HepG2 (cell line): ENCODE data around the gene C2CD2. TPM values are rescaled to one million over a fixed set of nuclear protein-coding genes. Genes with fewer than 3 reads are reported as not detected.
A peak's percentile ranks its signal among the peaks of the same experiment; 100 is the strongest.

Source experiments
- CHCHD3 ChIP-seq: sonication (generic); formaldehyde crosslinking; IDR thresholded peaks from 2 replicates; pipeline ENCODE4 v1.8.0; 2022; ENCODE audit warnings: mild to moderate bottlenecking, missing genetic modification reagents, moderate library complexity
- HIVEP1 ChIP-seq: sonication (generic); formaldehyde crosslinking; IDR thresholded peaks from 2 replicates; pipeline ENCODE4 v1.4.0; 2020; ENCODE audit warnings: mild to moderate bottlenecking, missing genetic modification reagents
- HOXA3 ChIP-seq: sonication (generic); formaldehyde crosslinking; IDR thresholded peaks from 2 replicates; pipeline ENCODE4 v1.5.0; 2020; ENCODE audit warnings: missing genetic modification reagents
- KLF12 ChIP-seq: sonication (generic); formaldehyde crosslinking; IDR thresholded peaks from 2 replicates; pipeline ENCODE4 v1.4.0; 2020; ENCODE audit warnings: missing genetic modification reagents, borderline replicate concordance
- MAZ ChIP-seq, 2 experiments: sonication (generic) in 1 of 2; formaldehyde crosslinking in 1 of 2; IDR thresholded peaks; 2 replicates each; pipeline versions ENCODE4 v1.5.0 to v1.6.1; 2012 to 2020; ENCODE audit warnings: low read depth in 2 of 2, mild to moderate bottlenecking in 2 of 2, borderline replicate concordance in 1 of 2, improper control_type of control experiment in 1 of 2, low read length in 1 of 2, missing genetic modification reagents in 1 of 2, moderate library complexity in 1 of 2
- NONO ChIP-seq, 2 experiments: fragments of 450-650 bp in 1 of 2; sonication (generic) in 1 of 2; formaldehyde crosslinking in 1 of 2; IDR thresholded peaks in 1 of 2; conservative IDR thresholded peaks in 1 of 2; 2 replicates each; pipeline versions ENCODE4 v1.6.1 to v1.8.0; 2017 to 2022; ENCODE audit warnings: mild to moderate bottlenecking in 1 of 2, missing genetic modification reagents in 1 of 2, moderate library complexity in 1 of 2
- SMAD9 ChIP-seq: sonication (generic); formaldehyde crosslinking; IDR thresholded peaks from 2 replicates; pipeline ENCODE4 v1.5.1; 2020; ENCODE audit warnings: mild to moderate bottlenecking, missing genetic modification reagents
- SYNCRIP ChIP-seq: fragments of 200-400 bp; formaldehyde crosslinking; IDR thresholded peaks from 2 replicates; pipeline ENCODE4 v1.6.1; 2018; ENCODE audit warnings: mild to moderate bottlenecking, low read depth, low read length; ENCODE audit not compliant: insufficient read depth
- ZC3H4 ChIP-seq: sonication (generic); formaldehyde crosslinking; IDR thresholded peaks from 2 replicates; pipeline ENCODE4 v1.4.0; 2020; ENCODE audit warnings: missing genetic modification reagents, borderline replicate concordance
- ZMAT5 ChIP-seq: sonication (generic); formaldehyde crosslinking; IDR thresholded peaks from 2 replicates; pipeline ENCODE4 v1.5.0; 2020; ENCODE audit warnings: mild to moderate bottlenecking, low read depth, missing genetic modification reagents, borderline replicate concordance
- ZNF326 ChIP-seq: sonication (generic); formaldehyde crosslinking; IDR thresholded peaks from 2 replicates; pipeline ENCODE4 v1.4.0; 2020; ENCODE audit warnings: missing genetic modification reagents, borderline replicate concordance
- ZNF782 ChIP-seq: sonication (generic); formaldehyde crosslinking; IDR thresholded peaks from 2 replicates; pipeline ENCODE4 v1.4.0; 2020; ENCODE audit warnings: missing genetic modification reagents, mild to moderate bottlenecking, borderline replicate concordance
- ZNF792 ChIP-seq: IDR thresholded peaks from 2 replicates; pipeline ENCODE4 v1.6.1; 2016
- polyA plus RNA-seq, 8 experiments: library from polyadenylated mRNA; depleted of rRNA in 3 of 8; stranded (reverse) in 7 of 8; unstranded in 1 of 8; fragments of >200 nt; fragmentation: Illumina TruSeq in 4 of 8; extraction: Trizol in 4 of 8; gene quantifications; 2 replicates each; pipeline versions ENCODE4 v1.2.1 to v1.2.3, GENCODE V29; 2011 to 2016; ENCODE audit warnings: low read depth in 4 of 8, missing spikeins in 1 of 8, mixed read lengths in 1 of 8; ENCODE audit not compliant: insufficient read depth in 1 of 8
- total RNA-seq, 5 experiments: library from RNA; depleted of rRNA; stranded (reverse); fragments of >200 nt; fragmentation: Illumina TruSeq; extraction: Trizol; gene quantifications; 2 replicates each; pipeline ENCODE4 v1.2.3, GENCODE V29; 2016; ENCODE audit warnings: low read depth in 1 of 5
- TF ChIP-seq, protein P1 (sequence below): sonication (generic); formaldehyde crosslinking; IDR thresholded peaks from 2 replicates; pipeline ENCODE4 v1.5.1; 2020; ENCODE audit warnings: missing genetic modification reagents, mild to moderate bottlenecking, borderline replicate concordance
- TF ChIP-seq, protein P2 (sequence below): fragments of 450-650 bp; IDR thresholded peaks from 2 replicates; pipeline ENCODE4 v1.6.1; 2016
- TF ChIP-seq, protein P3 (sequence below): sonication (generic); formaldehyde crosslinking; IDR thresholded peaks from 2 replicates; pipeline ENCODE4 v1.4.0; 2020; ENCODE audit warnings: mild to moderate bottlenecking, missing genetic modification reagents

The C2CD2 gene
- total and polyA plus RNA-seq, 2 of the 13 experiments (the other 11 are each of a cell fraction or from before 2014, with no cell fraction given) = 12.5 to 19.7 TPM

DNA sequence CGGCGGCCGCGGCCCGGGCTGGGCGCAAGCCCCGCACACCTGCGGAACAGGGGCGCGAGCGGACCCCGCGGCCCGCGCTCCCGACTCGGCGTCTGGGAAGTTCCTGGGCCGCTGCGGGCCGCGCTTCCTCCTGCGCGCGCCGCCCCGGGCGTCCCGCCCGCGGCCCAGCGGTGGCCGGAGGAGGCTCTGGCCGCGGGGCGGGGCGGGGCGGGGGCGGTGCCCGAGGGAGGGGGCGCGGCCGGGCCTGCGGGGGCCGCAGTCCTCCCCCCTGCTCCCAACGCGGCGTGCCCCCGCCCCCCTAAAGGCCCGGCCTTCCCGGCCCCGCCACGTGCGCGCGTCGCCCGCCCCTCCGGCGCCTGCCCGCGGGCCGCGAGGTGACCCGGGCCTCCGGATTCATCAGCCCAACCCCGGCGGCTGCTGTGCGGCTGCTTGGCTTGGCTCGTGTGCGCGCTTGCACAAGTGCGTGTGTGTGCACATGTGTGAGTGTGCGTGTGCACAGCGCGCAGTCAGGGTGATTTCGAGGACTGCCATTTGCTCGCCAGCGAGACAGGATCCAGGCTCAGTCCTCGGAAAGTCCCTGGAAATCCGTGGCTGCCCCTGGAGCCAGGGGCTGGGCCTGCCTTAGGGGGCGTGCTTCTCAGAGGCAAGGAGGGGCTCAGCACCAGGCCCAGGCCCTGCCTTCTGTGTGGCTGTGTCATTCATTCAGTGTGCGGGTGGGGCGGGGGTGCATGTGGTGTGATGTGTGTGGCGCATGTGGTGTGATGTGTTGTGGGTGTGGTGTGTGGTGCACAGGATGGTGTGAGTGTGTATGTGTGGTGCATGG, at the start of gene C2CD2 (continued):
- TF ChIP-seq ZNF792 (CRISPR knock-in tag) (no peak), KLF12 (CRISPR knock-in tag) (no peak), ZNF782 (CRISPR knock-in tag) (0 out of 2 replicates have a peak, but pooled peaks have one; percentile 72), SYNCRIP (no peak), SMAD9 (no peak), MAZ (IDR thresholded peaks at IDR 0.05; ENCODE audit: borderline replicate concordance, low read depth, low read length) (no peak), MAZ (CRISPR knock-in tag; IDR thresholded peaks at IDR 0.05; ENCODE audit: low read depth) (peak; percentile 73), ZC3H4 (no peak), HIVEP1 (peak; percentile 48; the same call in 1 of the 2 replicates), HOXA3 (0 out of 2 replicates have a peak, but pooled peaks have one; percentile 38), CHCHD3 (CRISPR knock-in tag) (no peak), ZMAT5 (CRISPR knock-in tag) (no peak; the same call in 1 of the 2 replicates), NONO (IDR thresholded peaks at IDR 0.05) (no peak), NONO (CRISPR knock-in tag; conservative IDR thresholded peaks at IDR 0.05) (peak; percentile 26; the same call in 1 of the 2 replicates), ZNF326 (no peak)
- TF ChIP-seq, protein P1, sequence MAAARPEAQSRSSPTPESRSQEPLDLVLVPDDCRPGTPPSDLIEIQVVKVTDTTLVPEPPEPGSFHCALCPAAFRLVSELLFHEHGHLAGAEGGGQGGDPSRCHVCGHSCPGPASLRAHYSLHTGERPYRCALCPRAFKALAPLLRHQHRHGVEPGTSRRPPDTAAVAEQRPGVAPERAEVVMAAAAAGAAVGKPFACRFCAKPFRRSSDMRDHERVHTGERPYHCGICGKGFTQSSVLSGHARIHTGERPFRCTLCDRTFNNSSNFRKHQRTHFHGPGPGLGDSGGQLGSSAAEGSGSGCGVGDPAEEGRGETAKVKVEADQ (CRISPR knock-in tag) = peak; percentile 90; the same call in 1 of the 2 replicates
- TF ChIP-seq, protein P2, sequence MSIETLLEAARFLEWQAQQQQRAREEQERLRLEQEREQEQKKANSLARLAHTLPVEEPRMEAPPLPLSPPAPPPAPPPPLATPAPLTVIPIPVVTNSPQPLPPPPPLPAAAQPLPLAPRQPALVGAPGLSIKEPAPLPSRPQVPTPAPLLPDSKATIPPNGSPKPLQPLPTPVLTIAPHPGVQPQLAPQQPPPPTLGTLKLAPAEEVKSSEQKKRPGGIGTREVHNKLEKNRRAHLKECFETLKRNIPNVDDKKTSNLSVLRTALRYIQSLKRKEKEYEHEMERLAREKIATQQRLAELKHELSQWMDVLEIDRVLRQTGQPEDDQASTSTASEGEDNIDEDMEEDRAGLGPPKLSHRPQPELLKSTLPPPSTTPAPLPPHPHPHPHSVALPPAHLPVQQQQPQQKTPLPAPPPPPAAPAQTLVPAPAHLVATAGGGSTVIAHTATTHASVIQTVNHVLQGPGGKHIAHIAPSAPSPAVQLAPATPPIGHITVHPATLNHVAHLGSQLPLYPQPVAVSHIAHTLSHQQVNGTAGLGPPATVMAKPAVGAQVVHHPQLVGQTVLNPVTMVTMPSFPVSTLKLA = no peak
- TF ChIP-seq, protein P3, sequence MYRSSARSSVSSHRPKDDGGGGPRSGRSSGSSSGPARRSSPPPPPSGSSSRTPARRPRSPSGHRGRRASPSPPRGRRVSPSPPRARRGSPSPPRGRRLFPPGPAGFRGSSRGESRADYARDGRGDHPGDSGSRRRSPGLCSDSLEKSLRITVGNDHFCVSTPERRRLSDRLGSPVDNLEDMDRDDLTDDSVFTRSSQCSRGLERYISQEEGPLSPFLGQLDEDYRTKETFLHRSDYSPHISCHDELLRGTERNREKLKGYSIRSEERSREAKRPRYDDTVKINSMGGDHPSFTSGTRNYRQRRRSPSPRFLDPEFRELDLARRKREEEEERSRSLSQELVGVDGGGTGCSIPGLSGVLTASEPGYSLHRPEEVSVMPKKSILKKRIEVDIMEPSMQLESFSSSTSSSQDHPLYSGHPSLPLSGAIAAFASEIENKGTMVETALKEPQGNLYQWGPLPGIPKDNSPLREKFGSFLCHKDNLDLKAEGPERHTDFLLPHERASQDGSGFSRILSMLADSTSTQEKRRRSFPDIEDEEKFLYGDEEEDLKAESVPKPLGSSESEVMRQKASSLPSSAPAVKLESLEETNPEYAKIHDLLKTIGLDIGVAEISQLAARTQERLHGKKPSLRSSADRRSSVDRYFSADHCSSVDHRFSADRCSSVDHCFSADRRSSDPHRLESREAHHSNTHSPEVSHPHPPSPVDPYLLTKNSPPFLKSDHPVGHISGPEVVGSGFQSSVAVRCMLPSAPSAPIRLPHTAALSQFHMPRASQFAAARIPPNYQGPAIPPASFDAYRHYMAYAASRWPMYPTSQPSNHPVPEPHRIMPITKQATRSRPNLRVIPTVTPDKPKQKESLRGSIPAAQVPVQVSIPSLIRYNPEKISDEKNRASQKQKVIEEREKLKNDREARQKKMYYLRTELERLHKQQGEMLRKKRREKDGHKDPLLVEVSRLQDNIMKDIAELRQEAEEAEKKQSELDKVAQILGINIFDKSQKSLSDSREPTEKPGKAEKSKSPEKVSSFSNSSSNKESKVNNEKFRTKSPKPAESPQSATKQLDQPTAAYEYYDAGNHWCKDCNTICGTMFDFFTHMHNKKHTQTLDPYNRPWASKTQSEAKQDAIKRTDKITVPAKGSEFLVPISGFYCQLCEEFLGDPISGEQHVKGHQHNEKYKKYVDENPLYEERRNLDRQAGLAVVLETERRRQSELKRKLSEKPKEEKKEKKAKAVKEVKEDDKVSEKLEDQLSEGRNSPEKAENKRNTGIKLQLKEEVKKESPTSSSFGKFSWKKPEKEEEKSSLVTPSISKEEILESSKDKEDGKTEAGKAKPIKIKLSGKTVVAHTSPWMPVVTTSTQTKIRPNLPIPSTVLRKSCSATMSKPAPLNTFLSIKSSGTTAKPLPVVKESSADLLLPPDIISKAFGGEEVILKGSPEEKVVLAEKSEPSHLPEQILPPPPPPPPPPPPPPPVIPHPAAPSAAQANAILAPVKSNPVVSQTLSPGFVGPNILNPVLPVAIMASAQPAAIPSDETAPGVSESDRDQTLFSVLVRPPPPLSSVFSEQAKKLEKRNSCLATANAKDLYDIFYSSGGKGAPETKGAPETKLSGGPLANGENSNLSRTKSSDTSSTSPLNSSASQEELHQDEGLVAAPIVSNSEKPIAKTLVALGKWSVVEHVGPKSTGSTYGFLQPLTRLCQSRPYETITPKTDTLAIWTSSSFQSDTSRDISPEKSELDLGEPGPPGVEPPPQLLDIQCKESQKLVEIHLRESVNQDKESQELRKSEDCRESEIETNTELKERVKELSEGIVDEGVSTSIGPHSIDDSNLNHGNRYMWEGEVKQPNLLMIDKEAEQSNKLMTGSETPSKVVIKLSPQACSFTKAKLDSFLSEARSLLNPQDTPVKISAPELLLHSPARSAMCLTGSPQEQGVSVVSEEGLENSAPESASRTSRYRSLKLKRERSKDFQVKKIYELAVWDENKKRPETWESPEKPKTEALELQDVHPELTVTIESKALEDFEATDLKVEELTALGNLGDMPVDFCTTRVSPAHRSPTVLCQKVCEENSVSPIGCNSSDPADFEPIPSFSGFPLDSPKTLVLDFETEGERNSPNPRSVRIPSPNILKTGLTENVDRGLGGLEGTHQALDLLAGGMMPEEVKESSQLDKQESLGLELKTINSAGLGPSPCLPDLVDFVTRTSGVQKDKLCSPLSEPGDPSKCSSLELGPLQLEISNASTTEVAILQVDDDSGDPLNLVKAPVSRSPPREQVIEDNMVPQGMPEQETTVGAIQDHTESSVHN (CRISPR knock-in tag) = no peak
